GM18951 (cell line): ENCODE results near the gene IFI27L1.

ENCODE experiments used
- POLR2A ChIP-seq: IDR thresholded peaks from 4 replicates; pipeline ENCODE4 v1.6.1; 2011; ENCODE audit warnings: mild to moderate bottlenecking; ENCODE audit not compliant: insufficient read length, insufficient read depth; ENCODE audit errors: extremely low read depth
- in situ Hi-C: fragments of 300-500 bp; cut with MboI; formaldehyde crosslinking; loops from one replicate; pipeline ENCODE4 v1.12.0; 2022; ENCODE audit warnings: low sequenced_read_pairs, mixed read lengths, inconsistent platforms; ENCODE audit not compliant: unreplicated experiment

The IFI27L1 gene

GRCh38 chr14:94080621-94081385, at the start of gene IFI27L1, which contains the start of gene DDX24:
Gene IFI27L1 (plus strand): TSS chr14:94081310. CDS start chr14:94096938, 15,628 bp downstream.
Gene DDX24 (minus strand): TSS chr14:94081202. CDS start chr14:94079742, 1,460 bp downstream.
- in situ Hi-C loops = no loop called here

GRCh38 chr14:94031883-94032279, 49.2 kb upstream of the IFI27L1 start:
- no peak for TF ChIP-seq POLR2A
- in situ Hi-C loops = loop anchor here (10.0 kb wide), 1 partner anchor 103 kb away; no protein-coding TSS in a partner anchor

More at GRCh38 chr14:94080621-94081385, at the start of gene IFI27L1, which contains the start of gene DDX24:
- peak; percentile 93 for TF ChIP-seq POLR2A

GRCh38 chr14:94034886-94035285, 46.2 kb upstream of the IFI27L1 start:
- in situ Hi-C loops = loop anchor here (10.0 kb wide), 1 partner anchor 100 kb away; no protein-coding TSS in a partner anchor
- TF ChIP-seq POLR2A = no peak

- in situ Hi-C loops = loop anchor here (10.0 kb wide), 1 partner anchor 98 kb away; no protein-coding TSS in a partner anchor
- no peak for TF ChIP-seq POLR2A
These were observed 44.6 kb upstream of the IFI27L1 start for GRCh38 chr14:94036313-94037167.

GRCh38 chr14:94037954-94038353, 43.2 kb upstream of the IFI27L1 start:
- in situ Hi-C loops = loop anchor here (10.0 kb wide), 1 partner anchor 97 kb away; no protein-coding TSS in a partner anchor
- no peak for TF ChIP-seq POLR2A

- TF ChIP-seq POLR2A = no peak
- in situ Hi-C loops = loop anchor here (10.0 kb wide), 1 partner anchor 96 kb away; no protein-coding TSS in a partner anchor
These were observed 42.6 kb upstream of the IFI27L1 start for GRCh38 chr14:94038510-94038909.

GRCh38 chr14:94038921-94039629, 42.0 kb upstream of the IFI27L1 start:
- in situ Hi-C loops = loop anchor here (10.0 kb wide), 1 partner anchor 96 kb away; no protein-coding TSS in a partner anchor
- no peak for TF ChIP-seq POLR2A

- TF ChIP-seq POLR2A = no peak
- in situ Hi-C loops = no loop called here
These were observed 40.9 kb upstream of the IFI27L1 start for GRCh38 chr14:94040247-94040646.

GRCh38 chr14:94040796-94041195, 40.3 kb upstream of the IFI27L1 start:
- TF ChIP-seq POLR2A = no peak
- in situ Hi-C loops = no loop called here

GRCh38 chr14:94041551-94042346, 39.4 kb upstream of the IFI27L1 start:
- in situ Hi-C loops = no loop called here
- TF ChIP-seq POLR2A = no peak

GRCh38 chr14:94042433-94043091, 38.5 kb upstream of the IFI27L1 start:
- TF ChIP-seq POLR2A = no peak

More at GRCh38 chr14:94042433-94043091, 38.5 kb upstream of the IFI27L1 start:
- in situ Hi-C loops = no loop called here
